Measurements from ENCODE around the gene SCPEP1. TPM values are rescaled to one million over a fixed set of nuclear protein-coding genes. Genes with fewer than 3 reads are reported as not detected.

The SCPEP1 gene
- total RNA-seq, 4 donors from 2014 or later: 37.7 to 58.0 (median 48.2) TPM

- DNase-seq: no peak
- Histone ChIP-seq H3K4me3 (no peak overlapping the region), H3K9me3 (no peaks in the 10 kb centered on the region), H3K27ac (no peak overlapping the region), H3K36me3 (no peaks in the 10 kb centered on the region), H3K4me1 (no peaks in the 10 kb centered on the region), H3K27me3 (no peaks in the 10 kb centered on the region)
- intact Hi-C loops (cut with DNase I; ENCODE audit: low total_unique reads): no loop called here
- TF ChIP-seq POLR2A (IDR thresholded peaks at IDR 0.05) (no peak), CTCF (IDR thresholded peaks at IDR 0.05) (no peak)
Observed at GRCh38 chr17:56983366-56983765, 5.4 kb downstream of the SCPEP1 start.

GRCh38 chr17:56985371-56986162 lies 7.6 kb downstream of the SCPEP1 start:
- Histone ChIP-seq H3K36me3 (no peaks in the 10 kb centered on the region), H3K27me3 (no peaks in the 10 kb centered on the region)

GRCh38 chr17:56987283-56987834 lies 9.4 kb downstream of the SCPEP1 start:
- intact Hi-C loops (cut with DNase I; ENCODE audit: low total_unique reads): no loop called here
- Histone ChIP-seq H3K9me3 (no peaks in the 10 kb centered on the region), H3K4me1 (no peaks in the 10 kb centered on the region), H3K27ac (no peak overlapping the region), H3K4me3 (no peak overlapping the region), H3K36me3 (no peaks in the 10 kb centered on the region), H3K27me3 (no peaks in the 10 kb centered on the region)
- no peak for DNase-seq
- no peak for TF ChIP-seq CTCF (IDR thresholded peaks at IDR 0.05)

More at GRCh38 chr17:56985371-56986162, 7.6 kb downstream of the SCPEP1 start:
- Histone ChIP-seq H3K4me3 (no peak overlapping the region), H3K4me1 (no peaks in the 10 kb centered on the region), H3K9me3 (no peaks in the 10 kb centered on the region), H3K27ac (no peak overlapping the region)
- DNase-seq: no peak
- TF ChIP-seq POLR2A (IDR thresholded peaks at IDR 0.05) (no peak), CTCF (IDR thresholded peaks at IDR 0.05) (no peak)
- intact Hi-C loops (cut with DNase I; ENCODE audit: low total_unique reads): no loop called here

- Histone ChIP-seq H3K27me3 (no peaks in the 10 kb centered on the region), H3K4me3 (no peak overlapping the region), H3K9me3 (no peaks in the 10 kb centered on the region), H3K4me1 (no peaks in the 10 kb centered on the region), H3K27ac (no peak overlapping the region), H3K36me3 (no peaks in the 10 kb centered on the region)
- DNase-seq: no peak
- intact Hi-C loops (cut with DNase I; ENCODE audit: low total_unique reads): no loop called here
- no peak for TF ChIP-seq CTCF (IDR thresholded peaks at IDR 0.05)
- TF ChIP-seq POLR2A (IDR thresholded peaks at IDR 0.05): no peak
Observed at GRCh38 chr17:56988901-56989572, 11.1 kb downstream of the SCPEP1 start.

GRCh38 chr17:56992364-56992763 lies 14.4 kb downstream of the SCPEP1 start:
- no peaks in the 10 kb centered on the region for H3K36me3 ChIP-seq
- no peak overlapping the region for H3K27ac ChIP-seq
- H3K4me1 ChIP-seq: no peaks in the 10 kb centered on the region
- no peak overlapping the region for H3K4me3 ChIP-seq
- intact Hi-C loops (cut with DNase I; ENCODE audit: low total_unique reads): no loop called here
- DNase-seq: no peak
- no peaks in the 10 kb centered on the region for H3K9me3 ChIP-seq
- TF ChIP-seq POLR2A (IDR thresholded peaks at IDR 0.05) (no peak), CTCF (IDR thresholded peaks at IDR 0.05) (no peak)
- no peaks in the 10 kb centered on the region for H3K27me3 ChIP-seq
